GM12801 (cell line): ENCODE data around the gene CASZ1.

Source experiments
- CTCF ChIP-seq: IDR thresholded peaks from one replicate; pipeline ENCODE4 v1.5.1; 2011; ENCODE audit warnings: control low read depth; ENCODE audit not compliant: insufficient read length; ENCODE audit errors: extremely low read depth

Gene CASZ1

GRCh38 chr1:10768552-10768951, 27.9 kb downstream of the CASZ1 start:
- no peak for TF ChIP-seq CTCF

- TF ChIP-seq CTCF = no peak
Measured at GRCh38 chr1:10767282-10767681, 29.2 kb downstream of the CASZ1 start.

- no peak for TF ChIP-seq CTCF
Measured at GRCh38 chr1:10765734-10766478, 30.5 kb downstream of the CASZ1 start.

DNA sequence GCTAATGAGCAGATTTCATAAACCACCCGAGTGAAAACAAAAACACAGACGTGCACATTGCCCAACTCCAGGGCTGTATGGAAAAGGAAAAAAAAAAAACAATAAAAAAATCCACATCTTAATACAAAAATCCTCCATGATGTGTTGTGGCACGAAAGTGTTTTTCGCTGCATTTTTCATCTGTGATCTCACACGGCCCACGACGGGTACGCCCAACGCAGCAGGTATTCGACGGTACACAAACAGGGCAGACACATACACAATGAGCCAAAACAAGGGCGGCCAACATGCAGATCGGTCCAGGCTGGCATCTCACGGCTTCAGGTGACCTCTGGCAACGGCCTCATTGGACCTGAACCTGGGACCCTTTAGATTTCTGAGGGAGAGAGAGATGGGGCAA, 31.1 kb downstream of the CASZ1 start:
- no peak for TF ChIP-seq CTCF

- no peak for TF ChIP-seq CTCF
Measured at GRCh38 chr1:10764296-10764798, 32.1 kb downstream of the CASZ1 start.

- TF ChIP-seq CTCF = no peak
Measured at GRCh38 chr1:10762875-10763274, 33.6 kb downstream of the CASZ1 start.

DNA sequence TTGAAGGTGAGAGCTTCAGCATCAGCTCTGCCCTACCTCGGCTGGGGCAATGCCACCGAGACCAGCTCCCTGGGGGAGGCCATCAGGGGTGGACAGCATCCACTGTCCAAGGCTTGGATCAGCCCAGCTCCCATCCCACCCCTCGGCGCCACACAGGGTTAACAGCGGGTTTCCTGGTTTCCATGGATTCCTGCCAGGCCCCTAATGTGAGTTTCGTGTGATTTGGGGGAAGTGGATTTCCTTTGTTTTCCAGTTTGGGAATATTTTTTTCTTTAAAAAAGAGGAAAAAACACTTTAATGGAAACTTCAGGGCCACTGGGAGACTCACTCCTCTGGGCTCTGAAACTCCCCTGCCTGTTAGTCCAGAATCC, 34.3 kb downstream of the CASZ1 start:
- TF ChIP-seq CTCF = no peak
